NCI-H146 treated with DMSO at 0.1 percent for 48 hours (cell line): ENCODE data around the gene LARGE1.

Source experiments
- DNase-seq: peaks from one replicate; lab custom pipeline; 2025; ENCODE audit not compliant: unreplicated experiment; lab: John Stamatoyannopoulos, UW

LARGE1 gene

DNA sequence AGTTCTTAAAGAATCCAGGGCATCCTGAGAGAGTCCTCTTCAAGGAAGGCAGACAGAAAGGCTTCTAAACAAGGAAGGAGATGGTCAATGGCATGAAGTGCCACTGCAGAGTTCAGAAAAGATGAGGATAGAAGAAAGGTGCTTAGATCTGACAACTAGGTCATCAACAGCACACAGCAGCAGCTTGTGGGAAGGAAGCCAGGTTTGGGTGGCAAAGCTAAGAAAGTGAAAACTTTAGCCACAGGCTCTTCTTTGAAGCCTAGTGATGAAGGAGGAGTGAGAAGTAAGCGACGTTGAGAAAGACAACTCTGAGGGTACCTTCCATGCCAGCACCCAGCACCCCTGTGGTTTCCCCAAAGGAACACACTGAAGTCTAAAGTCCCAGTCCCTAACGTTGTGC lies 92.0 kb downstream of the LARGE1 start:
- no peak for DNase-seq

DNA sequence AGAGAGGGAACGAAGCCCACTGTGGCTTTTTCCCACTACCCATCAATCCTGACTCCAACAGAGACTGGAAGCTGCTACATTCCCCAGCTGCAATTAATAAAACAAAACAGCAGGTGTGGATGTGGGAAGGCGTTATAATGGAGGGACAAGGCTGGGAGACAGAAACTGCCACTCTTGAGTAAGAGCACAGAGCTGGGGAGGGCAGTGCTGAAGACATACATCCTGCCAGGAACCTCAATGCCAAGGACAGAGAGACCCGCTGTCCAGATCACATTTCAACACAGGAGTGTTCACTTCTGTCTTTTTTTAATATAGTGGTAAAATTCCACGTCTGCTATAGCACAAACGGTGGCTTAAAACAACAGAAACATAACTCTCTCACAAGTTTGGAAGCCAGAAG lies 94.5 kb downstream of the LARGE1 start:
- no peak for DNase-seq

GRCh38 chr22:33823552-33823951 lies 96.7 kb downstream of the LARGE1 start:
- DNase-seq: no peak

GRCh38 chr22:33821290-33821689 lies 99.0 kb downstream of the LARGE1 start:
- no peak for DNase-seq

DNA sequence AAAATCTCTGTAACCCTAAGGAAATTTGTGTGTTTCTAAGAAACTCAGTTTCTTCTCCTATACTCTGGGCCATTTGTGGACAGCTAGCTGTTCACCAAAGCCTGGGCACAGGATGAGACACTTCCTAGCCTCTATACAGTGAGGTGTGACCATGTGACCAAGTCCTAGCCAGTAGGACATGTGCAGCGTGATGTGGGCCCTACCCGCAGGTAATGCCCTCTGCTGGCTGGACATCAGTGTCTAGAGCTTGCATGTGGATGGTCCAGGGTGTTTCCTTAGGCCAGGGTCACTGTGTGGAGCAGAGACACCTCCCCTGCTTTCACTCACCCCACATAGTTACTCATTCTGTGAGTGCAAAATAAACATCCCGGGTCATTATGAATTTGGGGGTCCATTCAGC lies 100.5 kb downstream of the LARGE1 start:
- DNase-seq: no peak

DNA sequence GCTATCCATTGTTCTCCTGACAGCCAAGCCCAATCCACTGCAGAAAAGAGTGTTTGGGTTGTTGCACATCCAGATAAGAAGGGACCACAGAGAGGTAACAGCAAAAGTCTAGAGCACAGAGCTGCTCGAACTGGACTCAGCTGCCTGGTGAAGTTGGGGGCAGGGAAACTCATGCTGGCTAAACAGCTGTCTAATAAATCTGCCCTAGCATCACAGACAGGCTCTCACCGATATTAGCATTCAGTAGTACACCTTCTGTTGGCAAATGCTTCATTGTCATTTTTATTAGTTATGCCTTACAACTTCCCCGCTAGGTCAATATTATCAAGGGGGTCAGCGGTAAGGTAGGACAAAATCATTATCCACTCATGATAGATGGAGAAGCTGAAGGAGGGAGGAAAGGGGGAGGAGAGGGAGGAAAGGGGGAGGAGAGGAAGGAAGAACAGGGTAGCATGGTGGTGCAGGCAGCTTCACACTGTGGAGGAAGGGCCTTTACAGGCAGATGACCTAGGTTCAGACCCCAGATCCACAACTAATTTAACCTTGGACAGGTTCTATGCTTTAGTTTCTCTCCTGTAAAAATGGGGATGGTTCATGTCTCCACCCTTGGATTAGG lies 102.7 kb downstream of the LARGE1 start:
- no peak for DNase-seq

- no peak for DNase-seq
Measured at GRCh38 chr22:33812360-33812977, 107.8 kb downstream of the LARGE1 start.

DNA sequence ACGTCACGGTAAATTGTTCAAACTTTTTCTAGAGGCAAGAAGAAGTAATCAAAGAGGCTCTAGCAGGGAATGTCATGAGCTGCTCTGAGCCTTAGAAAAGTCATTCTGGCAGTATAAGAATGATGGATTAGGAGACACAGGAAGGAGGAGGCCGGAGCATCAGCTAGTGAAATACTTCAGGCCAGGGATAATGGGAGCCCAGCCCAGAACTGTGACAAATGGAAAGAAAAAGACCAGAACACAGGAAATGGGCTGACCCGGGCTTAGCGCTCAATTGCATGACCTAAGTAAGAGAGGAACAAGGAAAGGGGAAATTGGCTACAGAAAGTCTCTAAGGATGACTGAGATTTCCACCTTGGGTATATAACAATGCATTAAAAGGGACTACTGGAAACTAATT lies 108.6 kb downstream of the LARGE1 start:
- DNase-seq: no peak

DNA sequence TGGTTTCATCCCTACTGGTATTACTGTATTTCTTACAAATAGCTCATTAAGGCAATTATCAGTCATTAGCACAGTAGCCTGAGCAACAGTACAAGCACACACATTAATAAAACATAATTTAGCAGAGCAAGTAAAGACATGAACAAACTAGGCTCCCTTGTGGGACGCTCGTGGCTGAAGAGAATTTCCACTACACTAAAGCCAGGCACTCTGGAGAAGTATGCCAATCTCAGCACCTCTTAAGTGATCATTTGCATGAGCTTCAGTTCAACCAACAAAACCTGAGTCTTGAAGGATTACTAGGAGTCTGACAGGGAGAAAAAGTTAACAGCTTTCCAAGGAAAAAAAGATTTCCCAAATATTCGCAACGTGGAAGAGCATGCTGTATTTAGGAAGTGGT lies 109.1 kb downstream of the LARGE1 start:
- DNase-seq: peak; percentile 68

DNA sequence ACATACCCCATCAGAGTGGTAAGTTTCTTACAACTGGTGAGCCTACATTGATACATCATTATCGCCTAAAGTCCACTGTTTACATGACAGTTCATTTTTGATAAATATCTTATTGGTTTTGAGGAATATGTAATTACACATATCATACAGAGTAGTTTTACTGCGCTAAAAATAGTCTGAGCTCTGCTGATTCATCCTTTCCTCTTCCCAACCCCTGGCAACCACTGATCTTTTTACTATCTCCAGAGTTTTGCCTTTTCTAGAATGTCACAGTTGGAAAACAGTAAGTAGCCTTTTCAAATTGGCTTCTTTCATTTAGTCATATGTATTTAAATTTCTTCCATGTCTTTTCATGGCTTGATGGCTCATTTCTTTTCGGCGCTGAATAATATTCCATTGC lies 112.8 kb downstream of the LARGE1 start:
- DNase-seq: no peak

DNA sequence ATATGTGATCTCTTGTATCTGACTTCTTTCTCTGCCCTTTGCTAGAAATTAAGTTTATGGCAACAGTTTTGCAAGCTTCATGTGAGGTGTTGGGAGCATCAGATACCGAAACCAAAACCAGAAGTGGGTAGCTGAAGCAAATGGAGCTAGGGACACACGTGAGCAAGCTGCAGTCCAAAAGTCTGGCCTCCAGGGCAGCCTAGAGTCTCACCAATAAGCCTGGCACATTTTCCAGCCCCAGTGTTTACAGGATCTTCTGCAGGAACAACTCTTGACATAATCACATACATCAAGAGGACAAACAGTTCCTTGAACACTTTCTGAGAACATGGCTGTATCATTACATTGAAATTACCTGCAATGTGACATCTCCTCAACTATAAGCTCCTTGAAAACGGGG lies 114.1 kb downstream of the LARGE1 start:
- DNase-seq: no peak

- no peak for DNase-seq
Measured at GRCh38 chr22:33803371-33804282, 116.6 kb downstream of the LARGE1 start.

GRCh38 chr22:33798401-33798800 lies 121.9 kb downstream of the LARGE1 start:
- DNase-seq: no peak

DNA sequence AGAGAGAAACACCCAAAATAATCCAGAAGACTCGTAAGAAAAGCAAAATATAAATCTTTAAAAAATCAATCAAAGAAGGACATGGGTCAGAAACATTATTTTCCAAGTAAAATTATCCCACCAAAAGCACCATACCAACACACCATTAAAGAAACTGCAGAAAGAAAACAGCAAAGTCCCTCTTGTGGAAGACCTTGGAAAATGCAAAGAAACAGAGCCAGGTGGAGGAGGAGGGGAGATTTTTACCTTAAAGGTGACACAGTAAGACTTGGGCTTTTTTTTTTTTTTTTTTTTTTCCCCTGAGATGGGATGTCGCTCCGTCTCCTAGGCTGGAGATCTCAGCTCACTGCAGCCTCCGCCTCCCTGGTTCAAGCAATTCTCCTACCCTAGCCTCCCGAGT lies 123.8 kb downstream of the LARGE1 start:
- no peak for DNase-seq

DNA sequence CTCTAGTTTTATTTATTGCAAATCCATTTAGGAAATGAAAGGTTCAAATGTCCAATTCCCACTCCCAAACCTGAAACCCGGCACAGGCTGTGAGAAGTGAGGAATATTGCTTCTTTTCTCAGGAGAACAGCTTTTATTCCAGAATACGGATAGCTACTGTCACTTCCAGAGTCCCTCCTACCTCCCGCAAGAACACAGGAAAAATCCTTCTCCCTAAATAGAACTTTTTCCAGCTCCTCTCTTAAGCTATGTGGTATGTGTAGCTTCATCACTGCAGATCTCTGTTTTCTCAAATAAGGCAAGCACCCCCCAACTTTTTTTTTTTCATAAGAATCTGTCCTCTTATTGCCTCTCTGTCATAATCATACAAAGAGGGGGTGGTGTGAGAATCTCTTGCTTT lies 126.8 kb downstream of the LARGE1 start:
- no peak for DNase-seq

- no peak for DNase-seq
Measured at GRCh38 chr22:33792832-33793231, 127.4 kb downstream of the LARGE1 start.

DNA sequence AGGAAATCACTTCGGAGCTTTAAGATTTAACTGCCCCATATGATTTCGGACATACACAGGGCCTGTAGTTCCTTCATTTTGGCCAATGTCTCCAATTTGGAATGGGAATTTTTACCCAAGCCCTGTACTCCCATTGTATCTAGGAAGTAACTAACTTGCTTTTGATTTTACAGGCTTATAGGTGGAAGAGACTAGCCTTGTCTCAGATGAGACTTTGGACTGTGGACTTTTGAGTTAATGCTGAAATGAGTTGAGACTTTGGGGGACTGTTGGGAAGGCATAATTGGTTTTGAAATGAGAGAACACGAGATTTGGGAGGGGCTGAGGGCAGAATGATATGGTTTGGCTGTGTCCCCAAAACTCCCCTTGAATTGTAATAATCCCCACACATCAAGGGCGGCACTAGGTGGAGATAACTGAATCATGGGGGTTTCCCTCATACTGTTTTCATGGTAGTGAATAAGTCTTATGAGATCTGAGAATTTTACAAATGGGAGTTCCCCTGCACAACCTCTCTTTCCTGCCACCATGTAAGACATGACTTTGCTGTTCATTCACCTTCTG lies 130.5 kb downstream of the LARGE1 start:
- DNase-seq: no peak

GRCh38 chr22:33788927-33789326 lies 131.3 kb downstream of the LARGE1 start:
- DNase-seq: no peak

GRCh38 chr22:33787645-33788456 lies 132.4 kb downstream of the LARGE1 start:
- no peak for DNase-seq

DNA sequence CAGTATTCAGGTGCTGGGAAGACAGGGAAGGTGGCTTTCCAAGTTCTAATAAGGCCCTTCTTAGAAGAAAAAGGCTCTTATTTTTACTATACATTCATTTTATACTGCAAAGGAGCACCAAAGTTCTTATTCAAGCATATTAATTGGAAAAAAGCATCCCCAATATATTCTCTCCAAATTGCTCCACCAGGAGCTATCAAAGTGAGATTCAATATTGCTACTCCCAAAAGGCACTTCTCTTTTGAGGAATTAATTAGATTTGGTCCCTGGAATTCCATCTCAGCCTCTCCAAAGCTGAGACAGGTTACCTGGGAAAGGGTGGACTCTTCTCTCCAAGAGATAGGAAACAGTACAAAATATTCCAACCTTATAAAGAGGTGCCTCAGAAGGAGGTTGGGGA lies 134.1 kb downstream of the LARGE1 start:
- no peak for DNase-seq
